K562 (cell line): ENCODE results near the gene RANGAP1.

ENCODE experiments used
- ARID1B ChIP-seq: fragments of 450-650 bp; IDR thresholded peaks from 2 replicates; pipeline ENCODE4 v1.6.1; 2016; ENCODE audit warnings: antibody characterized with exemption, mild to moderate bottlenecking, inconsistent platforms
- CBX5 ChIP-seq: IDR thresholded peaks from 2 replicates; pipeline ENCODE4 v1.6.1; 2014; ENCODE audit warnings: low read depth, borderline replicate concordance
- CTCF ChIP-seq, 3 experiments: IDR thresholded peaks in 2 of 3; conservative IDR thresholded peaks in 1 of 3; 2 replicates each; pipeline ENCODE4 v1.5.1; 2011 to 2012; ENCODE audit warnings: low read length in 3 of 3, mild to moderate bottlenecking in 3 of 3, control low read depth in 2 of 3, improper control_type of control experiment in 1 of 3, inconsistent platforms in 1 of 3, low read depth in 1 of 3, mixed read lengths in 1 of 3, moderate library complexity in 1 of 3; ENCODE audit not compliant: insufficient read depth in 2 of 3
- HNRNPLL ChIP-seq: fragments of 200-400 bp; formaldehyde crosslinking; IDR thresholded peaks from 2 replicates; pipeline ENCODE4 v1.6.1; 2017; ENCODE audit warnings: low read length, low read depth, mild to moderate bottlenecking; ENCODE audit not compliant: poor library complexity, severe bottlenecking
- HOXB6 ChIP-seq: fragments of 250-450 bp; sonication (Bioruptor Pico); IDR thresholded peaks from 2 replicates; pipeline ENCODE4 v1.5.1; 2022; ENCODE audit warnings: mild to moderate bottlenecking, borderline replicate concordance
- MAX ChIP-seq: sonication (generic); formaldehyde crosslinking; IDR thresholded peaks from 2 replicates; pipeline ENCODE4 v1.9.0; 2022; ENCODE audit warnings: mild to moderate bottlenecking, missing genetic modification reagents
- POLR2AphosphoS5 ChIP-seq: IDR thresholded peaks from 2 replicates; pipeline ENCODE4 v1.6.1; 2011; ENCODE audit warnings: mild to moderate bottlenecking, low read depth, low read length, moderate library complexity; ENCODE audit not compliant: control insufficient read depth, insufficient read depth
- RBM34 ChIP-seq: fragments of 200-400 bp; formaldehyde crosslinking; IDR thresholded peaks from 2 replicates; pipeline ENCODE4 v1.6.1; 2018; ENCODE audit warnings: low read length, borderline replicate concordance; ENCODE audit not compliant: insufficient read depth
- RERE ChIP-seq: sonication (generic); formaldehyde crosslinking; IDR thresholded peaks from 2 replicates; pipeline ENCODE4 v1.8.0; 2023; ENCODE audit warnings: missing genetic modification reagents, mild to moderate bottlenecking, borderline replicate concordance
- ZNF143 ChIP-seq: sonication (generic); formaldehyde crosslinking; IDR thresholded peaks from 2 replicates; pipeline ENCODE4 v1.9.0; 2022; ENCODE audit warnings: mild to moderate bottlenecking, missing genetic modification reagents

GRCh38 chr22:41320416-41321240 lies 34.6 kb upstream of the RANGAP1 start:
- TF ChIP-seq MAX (no peak), HNRNPLL (no peak), ZNF143 (no peak), CBX5 (no peak), CTCF (IDR thresholded peaks at IDR 0.05 in 2 of 3, conservative IDR thresholded peaks at IDR 0.05 in 1 of 3; ENCODE audit: insufficient read depth in 2 of 3, low read depth in 1 of 3, low read length in 3 of 3) (no peak), RERE (CRISPR knock-in tag) (no peak), ARID1B (no peak), POLR2AphosphoS5 (no peak), RBM34 (no peak), HOXB6 (CRISPR knock-in tag) (no peak)
